ENCODE data around the gene RNF215. TPM values are rescaled to one million over a fixed set of nuclear protein-coding genes. Genes with fewer than 3 reads are reported as not detected.
"Not testable (repeated sequence)": the region's sequence is repeated elsewhere in the genome, so short reads cannot be mapped to it uniquely, and the experiment has no call there.

Gene RNF215
- total RNA-seq, 2 donors from 2014 or later, result 5.6 to 7.5 TPM

GRCh38 chr22:30344447-30345200 lies 42.6 kb downstream of the RNF215 start:
- no peak overlapping the region for H3K4me3 ChIP-seq
- H3K27me3 ChIP-seq, result no peaks in the 10 kb centered on the region
- H3K27ac ChIP-seq, result no peak overlapping the region
- TF ChIP-seq CTCF (IDR thresholded peaks at IDR 0.05), result no peak
- H3K36me3 ChIP-seq, result peaks cover 90% of the 10 kb centered on the region
- peaks cover 0 to 25% of the 10 kb centered on the region in 2 donors for H3K4me1 ChIP-seq
- no peaks in the 10 kb centered on the region for H3K9me3 ChIP-seq
- DNase-seq (ENCODE audit: low spot score), result no peak

- Histone ChIP-seq H3K36me3 (peaks cover 100% of the 10 kb centered on the region), H3K27ac (peak overlapping the region; percentile 58 to 65), H3K4me3 (no peak overlapping the region), H3K4me1 (peaks cover 0 to 43% of the 10 kb centered on the region in 2 donors), H3K9me3 (no peaks in the 10 kb centered on the region), H3K27me3 (no peaks in the 10 kb centered on the region)
- no peak for TF ChIP-seq CTCF (IDR thresholded peaks at IDR 0.05)
- no peak for DNase-seq (ENCODE audit: low spot score)
These were observed 46.1 kb downstream of the RNF215 start for GRCh38 chr22:30340911-30341685.

- no peak for DNase-seq (ENCODE audit: low spot score)
- no peak overlapping the region for H3K4me3 ChIP-seq
- peaks cover 0 to 43% of the 10 kb centered on the region in 2 donors for H3K4me1 ChIP-seq
- H3K36me3 ChIP-seq, result peaks cover 100% of the 10 kb centered on the region
- no peak for TF ChIP-seq CTCF (IDR thresholded peaks at IDR 0.05)
- no peaks in the 10 kb centered on the region for H3K9me3 ChIP-seq
- H3K27me3 ChIP-seq, result no peaks in the 10 kb centered on the region
- H3K27ac ChIP-seq, result no peak overlapping the region
These were observed 48.4 kb downstream of the RNF215 start for GRCh38 chr22:30338802-30339201.

GRCh38 chr22:30338341-30338740 lies 48.9 kb downstream of the RNF215 start:
- Histone ChIP-seq H3K36me3 (peaks cover 100% of the 10 kb centered on the region), H3K27ac (peak overlapping the region in 1 of 2 donors; percentile 40), H3K4me1 (peaks cover 0 to 43% of the 10 kb centered on the region in 2 donors)
- H3K27me3 ChIP-seq; H3K4me3 ChIP-seq; DNase-seq (ENCODE audit: low spot score); H3K9me3 ChIP-seq: not testable (repeated sequence)

GRCh38 chr22:30337461-30337778 lies 49.8 kb downstream of the RNF215 start:
- Histone ChIP-seq H3K27me3 (no peaks in the 10 kb centered on the region), H3K36me3 (peaks cover 100% of the 10 kb centered on the region), H3K4me3 (no peak overlapping the region), H3K4me1 (peaks cover 0 to 40% of the 10 kb centered on the region in 2 donors), H3K27ac (peak overlapping the region; percentile 12 to 40), H3K9me3 (no peaks in the 10 kb centered on the region)
- TF ChIP-seq CTCF (IDR thresholded peaks at IDR 0.05), result no peak
- no peak for DNase-seq (ENCODE audit: low spot score)

GRCh38 chr22:30336752-30337460 lies 50.3 kb downstream of the RNF215 start:
- peaks cover 0 to 35% of the 10 kb centered on the region in 2 donors for H3K4me1 ChIP-seq
- DNase-seq (ENCODE audit: low spot score), result no peak

More at GRCh38 chr22:30336752-30337460, 50.3 kb downstream of the RNF215 start:
- H3K4me3 ChIP-seq, result no peak overlapping the region
- TF ChIP-seq CTCF (IDR thresholded peaks at IDR 0.05), result no peak
- no peaks in the 10 kb centered on the region for H3K27me3 ChIP-seq
- no peaks in the 10 kb centered on the region for H3K9me3 ChIP-seq
- peak overlapping the region; percentile 51 to 58 for H3K27ac ChIP-seq
- peaks cover 97% of the 10 kb centered on the region for H3K36me3 ChIP-seq
